GM21423 (cell line): ENCODE data around the gene HSD17B8.

Experiments used
- ATAC-seq: cut with Tn5 transposase; IDR thresholded peaks from one replicate; pipeline ENCODE4 v1.9.1; 2021; ENCODE audit warnings: mild to moderate bottlenecking, moderate library complexity; ENCODE audit not compliant: unreplicated experiment

The HSD17B8 gene

DNA sequence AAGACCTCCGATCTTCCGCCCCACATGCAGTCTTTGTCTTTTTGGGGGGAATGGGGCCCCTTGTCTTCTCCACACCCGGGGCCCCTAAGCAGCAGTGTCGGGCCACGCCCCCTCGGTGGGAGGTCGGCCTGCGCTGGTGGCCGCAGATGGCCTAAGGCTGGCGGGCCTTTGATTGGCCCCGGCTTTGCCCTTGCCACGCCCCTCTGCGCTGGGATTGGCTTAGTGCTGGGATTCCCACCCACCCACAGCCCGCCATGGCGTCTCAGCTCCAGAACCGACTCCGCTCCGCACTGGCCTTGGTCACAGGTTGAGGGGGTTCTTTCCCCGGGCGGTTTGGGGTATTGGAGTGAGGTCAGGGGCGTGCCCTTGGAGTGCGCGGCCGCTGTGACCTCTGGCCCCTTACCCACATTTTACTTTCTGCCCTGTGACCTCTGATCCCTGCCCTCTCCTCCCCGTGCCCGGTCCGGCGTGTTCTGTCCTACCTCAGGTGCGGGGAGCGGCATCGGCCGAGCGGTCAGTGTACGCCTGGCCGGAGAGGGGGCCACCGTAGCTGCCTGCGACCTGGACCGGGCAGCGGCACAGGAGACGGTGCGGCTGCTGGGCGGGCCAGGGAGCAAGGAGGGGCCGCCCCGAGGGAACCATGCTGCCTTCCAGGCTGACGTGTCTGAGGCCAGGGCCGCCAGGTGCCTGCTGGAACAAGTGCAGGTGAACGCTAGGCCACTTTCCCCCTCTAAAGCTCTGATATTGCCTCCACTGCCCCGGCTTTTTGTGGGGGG, at the start of gene HSD17B8:
HSD17B8 (plus strand) TSS at position 241 of the 776 bp plus-strand sequence; CDS start at position 255, 14 bp downstream.
- ATAC-seq, result peak; percentile 41

- no peak for ATAC-seq
These were observed 47.9 kb upstream of the HSD17B8 start for GRCh38 chr6:33156561-33156960.

DNA sequence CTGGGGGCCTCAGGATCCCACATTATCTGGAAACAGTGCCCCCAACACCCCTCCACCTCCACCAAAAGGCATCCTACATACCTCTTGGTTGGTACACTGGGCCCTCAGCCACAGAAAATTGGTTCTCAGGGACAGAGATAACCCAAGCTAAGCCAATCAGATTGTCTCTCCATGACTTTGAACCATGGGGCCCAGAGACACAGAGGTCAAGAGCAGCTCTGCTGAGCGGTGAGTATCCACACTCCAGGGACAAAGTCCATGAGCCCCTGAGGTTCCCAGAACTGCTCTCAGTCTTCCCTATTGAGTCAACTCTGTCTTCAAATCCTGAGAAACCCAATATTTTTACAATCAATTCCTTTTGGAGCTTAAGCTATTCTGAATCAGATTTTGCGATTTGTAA, 47.5 kb upstream of the HSD17B8 start:
- no peak for ATAC-seq

GRCh38 chr6:33160096-33160495, 44.4 kb upstream of the HSD17B8 start:
- no peak for ATAC-seq

GRCh38 chr6:33160728-33161344, 43.6 kb upstream of the HSD17B8 start:
- no peak for ATAC-seq

DNA sequence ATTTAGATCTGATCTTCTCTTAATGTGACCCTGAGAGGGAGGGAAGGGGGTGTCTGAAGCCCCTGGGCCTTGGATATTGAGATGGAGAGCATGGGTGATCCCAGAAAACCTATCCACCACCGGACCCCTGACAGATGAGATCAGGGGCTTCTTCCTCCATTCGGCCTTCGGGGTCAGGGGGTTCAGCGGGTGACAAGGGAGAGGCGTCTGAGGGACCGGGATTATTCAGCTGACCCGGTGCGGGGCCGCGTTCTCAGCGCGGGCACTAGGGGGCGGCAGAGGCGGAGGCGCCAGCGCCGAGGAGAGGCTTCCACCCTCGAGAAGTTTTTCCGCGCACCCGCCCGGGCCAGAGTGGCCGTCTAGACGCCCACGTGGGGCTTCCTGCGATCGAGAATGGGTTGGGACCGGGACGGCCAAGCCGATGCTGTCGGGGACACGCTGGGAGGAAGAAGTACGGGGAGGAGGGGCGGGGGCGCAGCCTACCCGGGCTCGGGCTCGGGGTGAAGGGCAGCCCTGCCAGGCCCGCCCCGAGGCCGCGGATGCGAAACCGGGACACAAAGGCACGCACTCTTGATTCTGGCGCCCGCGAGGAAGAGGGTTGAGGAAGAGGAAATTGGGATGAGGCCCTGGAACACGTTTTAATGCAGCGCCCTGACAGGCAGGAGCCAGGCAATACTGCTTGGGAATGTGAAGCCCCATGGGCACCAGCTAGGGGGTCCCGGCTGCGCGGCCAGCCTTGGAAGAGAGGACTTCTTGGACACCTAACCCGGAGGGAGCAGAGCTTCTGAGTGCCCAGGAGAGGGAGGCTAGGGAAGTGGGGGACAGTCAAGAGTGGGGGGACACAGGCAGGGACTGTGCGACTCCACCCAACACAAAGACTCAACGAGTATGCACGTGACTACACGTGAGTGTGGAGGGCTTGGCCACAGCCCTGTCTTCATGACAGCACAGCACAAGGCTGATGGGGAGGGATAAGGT, 42.8 kb upstream of the HSD17B8 start:
- ATAC-seq, result no peak

GRCh38 chr6:33163540-33163939, 40.9 kb upstream of the HSD17B8 start:
- ATAC-seq, result no peak

GRCh38 chr6:33164176-33164575, 40.3 kb upstream of the HSD17B8 start:
- ATAC-seq, result no peak

GRCh38 chr6:33164665-33165373, 39.6 kb upstream of the HSD17B8 start:
- ATAC-seq, result no peak

GRCh38 chr6:33165581-33166258, 38.7 kb upstream of the HSD17B8 start:
- no peak for ATAC-seq

DNA sequence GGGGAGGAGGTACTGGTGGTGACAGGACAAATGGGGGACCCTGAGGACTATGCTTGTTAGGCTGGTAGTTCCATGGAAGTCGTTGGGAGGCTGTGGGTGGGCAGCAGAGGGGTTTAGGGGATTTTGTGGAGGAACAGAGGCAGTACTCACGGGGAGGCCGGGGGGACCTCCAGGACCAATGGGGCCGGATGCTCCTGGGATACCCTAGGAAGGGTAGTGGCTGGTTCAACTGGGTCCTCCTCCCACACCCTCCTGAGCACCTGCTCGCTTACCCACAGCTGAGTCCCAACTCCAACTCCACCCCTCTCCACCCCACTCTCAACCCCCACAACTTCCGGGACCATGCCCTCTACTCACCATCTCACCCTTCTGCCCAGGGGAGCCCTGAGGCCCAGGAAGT, 38.1 kb upstream of the HSD17B8 start:
- no peak for ATAC-seq

DNA sequence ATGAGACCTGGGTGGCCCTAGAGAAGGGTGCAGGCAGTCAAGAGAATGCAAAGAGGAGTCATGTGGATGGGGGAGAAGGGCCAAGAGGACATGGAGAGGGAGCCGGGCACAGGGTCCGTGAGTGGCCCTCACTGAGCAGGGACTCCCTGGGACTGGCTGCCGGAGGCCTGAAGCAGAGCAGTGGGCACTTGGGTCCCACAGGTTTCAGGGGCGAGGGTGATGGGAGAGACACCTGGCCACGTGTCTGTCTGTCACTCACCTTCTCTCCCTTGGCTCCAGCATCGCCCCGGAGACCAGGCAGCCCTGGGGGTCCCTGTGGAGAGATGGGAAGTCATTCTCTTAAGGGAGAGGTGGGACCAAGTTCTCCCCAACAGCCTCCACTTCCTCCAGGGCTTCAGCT, 37.6 kb upstream of the HSD17B8 start:
- ATAC-seq, result no peak

- ATAC-seq, result no peak
These were observed 36.8 kb upstream of the HSD17B8 start for GRCh38 chr6:33167374-33168283.

GRCh38 chr6:33168284-33168601, 36.2 kb upstream of the HSD17B8 start:
- ATAC-seq, result no peak

DNA sequence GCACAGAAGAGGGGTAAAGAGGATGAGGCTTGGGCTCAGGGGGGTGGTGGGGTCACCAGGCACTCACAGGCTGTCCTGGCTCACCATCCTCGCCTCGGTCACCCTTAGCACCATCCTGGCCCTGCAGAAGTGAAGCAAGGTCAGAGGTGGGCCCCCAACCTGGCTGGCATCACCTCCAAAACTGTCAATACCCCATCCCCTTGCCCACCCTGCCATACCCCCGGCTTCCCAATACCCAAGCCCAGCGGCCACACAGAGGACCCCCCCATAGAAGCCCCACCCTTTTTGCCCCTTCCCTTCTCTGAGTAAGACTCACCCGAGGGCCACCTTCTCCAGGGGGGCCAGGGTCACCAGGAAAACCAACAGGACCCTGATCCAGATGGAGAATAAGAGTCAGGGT, 35.8 kb upstream of the HSD17B8 start:
- no peak for ATAC-seq

DNA sequence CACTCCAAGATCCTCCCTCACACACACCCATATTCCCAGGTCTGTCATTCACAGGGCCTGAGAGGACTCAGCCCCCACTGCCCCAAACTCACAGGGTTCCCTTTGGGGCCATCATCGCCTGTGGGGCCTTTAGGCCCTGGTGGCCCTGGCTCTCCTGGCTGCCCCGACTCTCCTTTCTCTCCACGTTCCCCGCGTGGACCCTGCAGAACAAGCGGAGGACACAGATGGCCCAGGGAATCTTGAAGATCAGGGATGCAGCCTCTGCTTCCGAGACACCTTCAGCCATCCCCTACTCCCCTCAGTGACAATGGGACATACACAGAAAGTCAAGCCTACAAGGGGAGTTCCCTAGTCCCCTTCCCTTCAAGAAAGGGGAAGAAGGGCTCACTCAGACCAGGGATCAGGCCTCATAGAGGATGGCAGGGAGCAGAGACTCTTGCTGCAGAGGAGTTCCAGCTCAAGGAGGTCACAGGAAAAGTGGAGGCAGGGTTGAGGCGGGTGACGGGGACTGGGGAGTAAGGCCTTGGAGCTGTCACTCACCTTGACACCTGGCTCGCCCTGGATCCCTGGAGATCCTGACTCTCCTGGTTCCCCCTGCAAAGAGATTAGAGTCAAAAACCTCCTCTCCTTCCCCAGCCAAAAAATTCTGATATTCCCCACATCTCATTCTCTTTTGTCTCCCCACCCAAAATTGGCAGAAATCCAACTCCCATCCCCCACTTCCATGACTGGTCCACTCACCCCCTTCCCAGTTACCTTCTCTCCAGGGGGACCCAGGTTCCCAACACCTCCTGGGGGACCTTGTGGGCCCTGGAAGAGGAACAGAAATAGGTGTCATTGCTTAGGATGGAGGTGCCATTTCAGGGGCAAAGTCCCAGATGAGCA, 34.9 kb upstream of the HSD17B8 start:
- no peak for ATAC-seq

DNA sequence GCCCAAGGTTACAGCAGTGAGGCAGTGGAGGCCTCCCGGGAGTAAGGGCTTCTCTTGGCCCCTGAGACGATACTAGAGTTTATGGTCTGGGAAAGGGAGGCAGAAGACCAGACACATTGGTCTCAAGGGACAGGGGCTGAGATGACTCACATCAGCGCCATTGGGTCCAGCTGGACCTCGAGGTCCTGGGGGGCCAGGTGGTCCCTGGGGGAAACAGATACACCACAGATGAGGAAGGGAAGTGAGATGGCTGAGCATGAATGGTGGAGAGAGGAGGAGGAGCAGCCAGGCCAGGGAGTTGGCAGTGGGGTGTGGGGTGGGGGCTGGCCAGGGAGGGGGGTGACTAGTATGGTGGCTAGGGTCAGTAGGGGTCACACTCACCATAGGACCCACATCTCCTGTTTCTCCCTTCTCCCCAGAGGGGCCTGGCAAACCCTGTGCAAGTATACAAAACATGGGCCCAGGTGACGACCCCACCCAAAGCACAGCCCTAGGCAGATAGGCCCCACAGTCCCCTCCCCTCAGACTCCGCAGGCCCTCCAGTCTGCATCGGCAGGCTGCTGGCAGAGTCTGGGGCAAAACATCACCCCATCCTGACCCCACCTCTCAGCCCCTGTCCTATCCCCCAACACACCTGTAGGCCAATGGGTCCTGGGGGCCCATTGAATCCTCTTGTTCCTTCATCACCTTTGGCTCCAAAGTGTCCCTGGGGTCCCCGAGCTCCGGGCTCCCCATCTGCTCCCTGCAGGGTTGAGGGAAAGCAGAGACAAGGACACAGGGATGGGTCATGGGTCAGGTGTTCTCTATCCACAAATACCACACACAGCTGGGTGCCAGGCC, 34.1 kb upstream of the HSD17B8 start:
- no peak for ATAC-seq
